ENCODE data around the gene CD209.

DNA sequence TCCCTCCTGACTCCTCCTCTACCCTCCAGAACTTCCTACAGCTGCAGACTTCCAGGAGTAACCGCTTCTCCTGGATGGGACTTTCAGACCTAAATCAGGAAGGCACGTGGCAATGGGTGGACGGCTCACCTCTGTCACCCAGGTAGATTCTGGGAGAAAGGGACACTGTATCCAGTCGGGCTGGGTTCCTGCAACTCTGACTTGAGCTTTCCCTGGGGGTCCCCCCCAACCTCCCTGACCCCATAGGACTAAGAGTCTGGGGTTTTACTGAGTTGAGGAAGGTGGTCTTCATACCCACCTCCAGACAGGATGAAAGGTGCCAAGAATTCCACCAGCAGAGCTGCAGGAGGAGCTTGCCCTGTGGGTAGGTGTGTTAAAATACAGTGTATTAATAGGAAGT, 20.2 kb upstream of the CD209 start:
- TF ChIP-seq, protein P1, sequence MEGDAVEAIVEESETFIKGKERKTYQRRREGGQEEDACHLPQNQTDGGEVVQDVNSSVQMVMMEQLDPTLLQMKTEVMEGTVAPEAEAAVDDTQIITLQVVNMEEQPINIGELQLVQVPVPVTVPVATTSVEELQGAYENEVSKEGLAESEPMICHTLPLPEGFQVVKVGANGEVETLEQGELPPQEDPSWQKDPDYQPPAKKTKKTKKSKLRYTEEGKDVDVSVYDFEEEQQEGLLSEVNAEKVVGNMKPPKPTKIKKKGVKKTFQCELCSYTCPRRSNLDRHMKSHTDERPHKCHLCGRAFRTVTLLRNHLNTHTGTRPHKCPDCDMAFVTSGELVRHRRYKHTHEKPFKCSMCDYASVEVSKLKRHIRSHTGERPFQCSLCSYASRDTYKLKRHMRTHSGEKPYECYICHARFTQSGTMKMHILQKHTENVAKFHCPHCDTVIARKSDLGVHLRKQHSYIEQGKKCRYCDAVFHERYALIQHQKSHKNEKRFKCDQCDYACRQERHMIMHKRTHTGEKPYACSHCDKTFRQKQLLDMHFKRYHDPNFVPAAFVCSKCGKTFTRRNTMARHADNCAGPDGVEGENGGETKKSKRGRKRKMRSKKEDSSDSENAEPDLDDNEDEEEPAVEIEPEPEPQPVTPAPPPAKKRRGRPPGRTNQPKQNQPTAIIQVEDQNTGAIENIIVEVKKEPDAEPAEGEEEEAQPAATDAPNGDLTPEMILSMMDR (IDR thresholded peaks at IDR 0.05), result no peak
- no peak for TF ChIP-seq POLR2A (IDR thresholded peaks at IDR 0.05)

All from uterus (tissue), 2 donors.